22Rv1 (cell line): ENCODE results near the gene CLIP1.
"Not testable (repeated sequence)": the region's sequence is repeated elsewhere in the genome, so short reads cannot be mapped to it uniquely, and the experiment has no call there.

Source experiments
- CTCF ChIP-seq: fragments of 450-650 bp; IDR thresholded peaks from 2 replicates; pipeline ENCODE4 v1.5.1; 2017; ENCODE audit warnings: mild to moderate bottlenecking
- ZFX ChIP-seq: fragments of 450-650 bp; IDR thresholded peaks from 2 replicates; pipeline ENCODE4 v1.6.1; 2017; ENCODE audit warnings: antibody characterized with exemption, borderline replicate concordance

DNA sequence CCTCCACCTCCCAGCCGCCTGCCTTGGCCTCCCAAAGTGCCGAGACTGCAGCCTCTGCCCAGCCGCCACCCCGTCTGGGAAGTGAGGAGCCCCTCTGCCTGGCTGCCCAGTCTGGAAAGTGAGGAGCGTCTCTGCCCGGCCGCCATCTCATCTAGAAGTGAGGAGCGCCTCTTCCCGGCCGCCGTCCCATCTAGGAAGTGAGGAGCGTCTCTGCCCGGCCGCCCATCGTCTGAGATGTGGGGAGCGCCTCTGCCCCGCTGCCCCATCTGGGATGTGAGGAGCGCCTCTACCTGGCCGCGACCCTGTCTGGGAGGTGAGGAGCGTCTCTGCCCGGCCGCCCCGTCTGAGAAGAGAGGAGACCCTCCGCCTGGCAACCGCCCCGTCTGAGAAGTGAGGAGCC is 65.5 kb downstream of the CLIP1 start:
- TF ChIP-seq CTCF, ZFX: not testable (repeated sequence)
